ENCODE measurements around the gene DNAJC21. TPM values are rescaled to one million over a fixed set of nuclear protein-coding genes. Genes with fewer than 3 reads are reported as not detected.

DNAJC21 gene
- 10 to 100 TPM; 47.9 to 50.4 TPM for total RNA-seq
- polyA plus RNA-seq (2013, experiment 1 of 2) = 40.3 TPM
- polyA plus RNA-seq (2013, experiment 2 of 2) = 46.0 TPM
- total RNA-seq = 77.1 to 139 (median 112) reads per million in 172 experiments

DNA sequence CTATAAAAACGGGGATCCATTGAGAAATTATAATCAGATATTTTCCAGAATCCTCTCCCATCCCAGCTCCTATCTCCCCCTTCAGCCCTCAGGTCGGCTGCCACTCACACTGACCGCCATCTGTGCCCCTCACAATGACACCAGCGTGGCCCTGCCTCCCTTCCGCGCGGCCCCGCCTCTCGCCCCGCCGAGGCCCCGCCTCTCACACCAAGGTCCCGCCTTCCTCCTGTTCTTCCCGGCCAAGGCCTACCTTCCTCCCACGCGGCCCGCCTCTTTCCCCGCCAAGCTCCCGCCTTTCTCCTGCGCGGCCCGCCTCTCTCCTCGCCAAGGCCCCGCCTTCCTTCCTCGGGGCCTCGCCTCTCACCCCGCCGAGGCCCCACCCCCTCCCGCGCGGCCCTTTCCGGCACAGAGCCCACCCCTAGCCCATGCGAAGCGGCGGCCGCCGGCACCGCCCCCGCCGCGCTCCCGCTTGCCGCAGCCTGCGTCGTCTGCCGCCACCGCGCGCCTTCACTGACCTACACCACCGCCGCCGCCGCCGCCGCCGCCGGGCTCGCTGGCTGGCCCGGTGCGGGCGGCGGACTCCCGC is at the start of gene DNAJC21:
DNAJC21 (plus strand) TSS at position 426 of the 586 bp plus-strand sequence. CDS start 261 bp downstream, outside the sequence.
- ATAC-seq (ENCODE audit: poor library complexity) = peak; percentile 89
- CTCF ChIA-PET = interaction anchor here (2.6 kb wide), 1 partner anchor 14 kb away, joined by 16 read pairs; the partner anchor contains the start of genes BRIX1 and RAD1
- peaks cover 21% of the 10 kb centered on the region for H3K4me1 ChIP-seq (ENCODE audit: insufficient read depth, low read length)
- H3K36me3 ChIP-seq (ENCODE audit: insufficient read depth, low read length) = peaks cover 31% of the 10 kb centered on the region
- peak; percentile 94 to 99 (median 97) for DNase-seq
- H3K36me3 Mint-ChIP-seq (ENCODE audit: low read depth) = peaks cover 47% of the 10 kb centered on the region
- peak within 1 kb of the TSS; percentile 95 for H3K27ac Mint-ChIP-seq
- TF ChIP-seq, protein P1, sequence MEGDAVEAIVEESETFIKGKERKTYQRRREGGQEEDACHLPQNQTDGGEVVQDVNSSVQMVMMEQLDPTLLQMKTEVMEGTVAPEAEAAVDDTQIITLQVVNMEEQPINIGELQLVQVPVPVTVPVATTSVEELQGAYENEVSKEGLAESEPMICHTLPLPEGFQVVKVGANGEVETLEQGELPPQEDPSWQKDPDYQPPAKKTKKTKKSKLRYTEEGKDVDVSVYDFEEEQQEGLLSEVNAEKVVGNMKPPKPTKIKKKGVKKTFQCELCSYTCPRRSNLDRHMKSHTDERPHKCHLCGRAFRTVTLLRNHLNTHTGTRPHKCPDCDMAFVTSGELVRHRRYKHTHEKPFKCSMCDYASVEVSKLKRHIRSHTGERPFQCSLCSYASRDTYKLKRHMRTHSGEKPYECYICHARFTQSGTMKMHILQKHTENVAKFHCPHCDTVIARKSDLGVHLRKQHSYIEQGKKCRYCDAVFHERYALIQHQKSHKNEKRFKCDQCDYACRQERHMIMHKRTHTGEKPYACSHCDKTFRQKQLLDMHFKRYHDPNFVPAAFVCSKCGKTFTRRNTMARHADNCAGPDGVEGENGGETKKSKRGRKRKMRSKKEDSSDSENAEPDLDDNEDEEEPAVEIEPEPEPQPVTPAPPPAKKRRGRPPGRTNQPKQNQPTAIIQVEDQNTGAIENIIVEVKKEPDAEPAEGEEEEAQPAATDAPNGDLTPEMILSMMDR (IDR thresholded peaks at IDR 0.05) = no peak
- intact Hi-C loops (cut with DNase I, micrococcal nuclease) = loop anchor here (1.0 to 10.0 kb wide), 5 partner anchors 14 to 1316 kb away; partner anchors contain the start of genes BRIX1 (in 2 of the 2), NADK2 (in 2 of the 2), RAD1 (in 2 of the 2) and LMBRD2 (in 1 of the 2)
- POLR2A ChIA-PET = interaction anchor here (0.6 to 3.6 kb wide), 20 partner anchors 8 to 1817 kb away, joined by 3 to 217 read pairs (median 6); partner anchors contain the start of genes AMACR, BRIX1, IL7R and LMBRD2
- H3K9me3 ChIP-seq (ENCODE audit: control insufficient read depth in 1 of 2, insufficient read depth in 1 of 2, low read length in 2 of 2) = no peaks in the 10 kb centered on the region
- H3K4me3 ChIP-seq (ENCODE audit: low read length) = peak within 1 kb of the TSS; percentile 88
- peaks cover 37% of the 10 kb centered on the region for H3K4me1 Mint-ChIP-seq (ENCODE audit: low read depth)
- peak within 1 kb of the TSS; percentile 99 for H3K4me3 Mint-ChIP-seq
- H3K27me3 ChIP-seq (ENCODE audit: control insufficient read depth in 1 of 2, insufficient read depth in 2 of 2, low read length in 2 of 2) = no peaks in the 10 kb centered on the region
- H3K27ac ChIP-seq (ENCODE audit: low read depth in 1 of 2, low read length in 2 of 2) = peak within 1 kb of the TSS; percentile 39 to 72
- H3K27me3 Mint-ChIP-seq = no peaks in the 10 kb centered on the region
- no peaks in the 10 kb centered on the region for H3K9me3 Mint-ChIP-seq

DNA sequence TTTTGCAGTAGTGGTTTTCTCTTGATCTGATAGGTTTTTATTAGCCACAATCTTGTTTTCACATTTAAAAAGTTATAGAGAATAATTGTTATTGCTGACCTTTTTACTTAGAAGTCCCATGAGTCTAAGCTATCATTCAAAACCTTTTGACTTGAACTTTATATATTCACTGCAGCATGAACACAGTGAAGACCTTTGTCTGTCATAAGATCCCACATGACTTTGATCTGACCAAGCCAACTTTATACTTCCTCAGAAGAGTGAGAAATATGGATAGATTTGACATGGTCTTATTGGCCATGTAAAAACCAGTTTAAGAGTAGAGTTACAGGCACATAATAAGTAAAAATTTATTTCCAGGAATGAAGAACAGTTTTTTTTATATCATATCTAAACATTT is 48.1 kb upstream of the DNAJC21 start:
- Histone ChIP-seq H3K36me3 (ENCODE audit: insufficient read depth, low read length) (no peaks in the 10 kb centered on the region), H3K27ac (ENCODE audit: low read depth in 1 of 2, low read length in 2 of 2) (no peak overlapping the region), H3K4me3 (ENCODE audit: low read length) (no peak overlapping the region), H3K27me3 (ENCODE audit: control insufficient read depth in 1 of 2, insufficient read depth in 2 of 2, low read length in 2 of 2) (no peaks in the 10 kb centered on the region), H3K9me3 (ENCODE audit: control insufficient read depth in 1 of 2, insufficient read depth in 1 of 2, low read length in 2 of 2) (no peaks in the 10 kb centered on the region), H3K4me1 (ENCODE audit: insufficient read depth, low read length) (no peaks in the 10 kb centered on the region)
- POLR2A ChIA-PET = no interaction called here
- no peak overlapping the region for H3K27ac Mint-ChIP-seq
- H3K4me3 Mint-ChIP-seq = no peak overlapping the region
- TF ChIP-seq, protein P1 (IDR thresholded peaks at IDR 0.05) = no peak
- intact Hi-C loops (cut with DNase I, micrococcal nuclease) = loop anchor here in 1 of 2 experiments (5.0 kb wide), 1 partner anchor 74 kb away; no protein-coding TSS in a partner anchor
- ATAC-seq (ENCODE audit: poor library complexity) (no peak), DNase-seq (no peak)
- peaks cover 14% of the 10 kb centered on the region for H3K27me3 Mint-ChIP-seq
- no peaks in the 10 kb centered on the region for H3K9me3 Mint-ChIP-seq
- CTCF ChIA-PET = no interaction called here
- H3K4me1 Mint-ChIP-seq (ENCODE audit: low read depth) = no peaks in the 10 kb centered on the region
- no peaks in the 10 kb centered on the region for H3K36me3 Mint-ChIP-seq (ENCODE audit: low read depth)

DNA sequence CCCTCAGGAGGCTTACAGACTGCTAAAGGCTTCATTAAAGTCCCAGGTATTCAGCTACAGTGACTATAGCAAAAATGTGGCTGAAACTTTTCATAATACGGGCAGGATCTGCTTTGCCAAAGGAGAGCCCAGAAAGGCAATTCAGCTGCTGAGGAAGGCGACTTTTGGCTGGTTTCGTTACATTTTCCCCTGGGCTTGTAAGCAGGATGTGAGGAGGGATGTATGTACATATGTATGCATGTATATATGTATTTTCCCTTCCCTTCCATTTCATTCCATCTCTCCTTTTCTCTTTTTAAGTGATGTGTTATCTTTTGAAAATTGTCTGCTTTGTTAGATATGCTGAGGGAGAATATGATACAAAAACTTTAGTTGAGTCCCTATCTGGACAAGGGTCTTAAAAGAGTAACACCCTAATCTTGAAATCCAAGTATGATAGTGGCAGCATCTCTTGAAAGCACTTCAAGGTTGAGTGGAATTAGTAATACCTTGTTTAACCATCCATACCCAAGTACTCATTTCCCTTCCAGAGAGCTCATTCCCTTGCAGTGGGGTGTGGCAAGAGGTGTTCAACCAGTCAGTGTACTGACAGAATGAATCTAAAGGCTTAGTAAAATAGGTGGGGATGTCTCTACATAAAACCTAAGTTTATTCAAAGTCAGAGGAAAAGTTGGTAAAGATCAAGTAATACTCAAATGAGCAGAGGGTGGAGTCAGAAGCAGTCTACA is 42.8 kb upstream of the DNAJC21 start:
- H3K4me1 Mint-ChIP-seq (ENCODE audit: low read depth) = no peaks in the 10 kb centered on the region
- no peak for DNase-seq
- TF ChIP-seq, protein P1 (IDR thresholded peaks at IDR 0.05) = no peak
- H3K27me3 Mint-ChIP-seq = peaks cover 3% of the 10 kb centered on the region
- no peaks in the 10 kb centered on the region for H3K36me3 Mint-ChIP-seq (ENCODE audit: low read depth)
- H3K9me3 Mint-ChIP-seq = no peaks in the 10 kb centered on the region
- no peaks in the 10 kb centered on the region for H3K27me3 ChIP-seq (ENCODE audit: control insufficient read depth in 1 of 2, insufficient read depth in 2 of 2, low read length in 2 of 2)
- no peak overlapping the region for H3K27ac Mint-ChIP-seq
- no peak overlapping the region for H3K4me3 ChIP-seq (ENCODE audit: low read length)
- intact Hi-C loops (cut with DNase I, micrococcal nuclease) = no loop called here
- no peak overlapping the region for H3K27ac ChIP-seq (ENCODE audit: low read depth in 1 of 2, low read length in 2 of 2)
- ChIA-PET CTCF (no interaction called here), POLR2A (no interaction called here)
- no peak overlapping the region for H3K4me3 Mint-ChIP-seq
- H3K36me3 ChIP-seq (ENCODE audit: insufficient read depth, low read length) = no peaks in the 10 kb centered on the region
- H3K4me1 ChIP-seq (ENCODE audit: insufficient read depth, low read length) = no peaks in the 10 kb centered on the region
- no peak for ATAC-seq (ENCODE audit: poor library complexity)
- no peaks in the 10 kb centered on the region for H3K9me3 ChIP-seq (ENCODE audit: control insufficient read depth in 1 of 2, insufficient read depth in 1 of 2, low read length in 2 of 2)

Data from CD4-positive, alpha-beta T cell (primary cell).